ENCODE data around the gene MAMDC4.

The MAMDC4 gene

GRCh38 chr9:136852664-136853595, 784 bp downstream of the MAMDC4 start:
- Histone ChIP-seq H2AFZ (no peak overlapping the region), H3K27me3 (ENCODE audit: control insufficient read depth, insufficient read depth, low read length) (no peaks in the 10 kb centered on the region), H3K4me1 (peaks cover 4% of the 10 kb centered on the region), H3K79me2 (no peaks in the 10 kb centered on the region), H3K36me3 (ENCODE audit: control insufficient read depth, insufficient read depth, low read length) (no peaks in the 10 kb centered on the region), H3K4me2 (ENCODE audit: low read length) (no peak overlapping the region), H3K9ac (no peak overlapping the region), H3K9me3 (ENCODE audit: control insufficient read depth, low read length) (no peaks in the 10 kb centered on the region), H3K4me3 (ENCODE audit: low read depth, low read length) (no peak overlapping the region), H3K27ac (no peak overlapping the region)
- no peak for TF ChIP-seq CTCF (IDR thresholded peaks at IDR 0.05)

GRCh38 chr9:136853596-136854112, 1.5 kb downstream of the MAMDC4 start:
- no peaks in the 10 kb centered on the region for H3K79me2 ChIP-seq
- no peak overlapping the region for H3K4me2 ChIP-seq (ENCODE audit: low read length)
- H3K27ac ChIP-seq: no peak overlapping the region
- no peak for TF ChIP-seq CTCF (IDR thresholded peaks at IDR 0.05)
- H3K4me1 ChIP-seq: peaks cover 3% of the 10 kb centered on the region
- H2AFZ ChIP-seq: no peak overlapping the region
- no peak overlapping the region for H3K4me3 ChIP-seq (ENCODE audit: low read depth, low read length)
- H3K9ac ChIP-seq: no peak overlapping the region
- H3K36me3 ChIP-seq (ENCODE audit: control insufficient read depth, insufficient read depth, low read length): no peaks in the 10 kb centered on the region
- H3K9me3 ChIP-seq (ENCODE audit: control insufficient read depth, low read length): no peaks in the 10 kb centered on the region
- no peaks in the 10 kb centered on the region for H3K27me3 ChIP-seq (ENCODE audit: control insufficient read depth, insufficient read depth, low read length)

- no peak for TF ChIP-seq CTCF (IDR thresholded peaks at IDR 0.05)
- Histone ChIP-seq H3K4me3 (ENCODE audit: low read depth, low read length) (no peak overlapping the region), H3K4me2 (ENCODE audit: low read length) (no peak overlapping the region), H3K4me1 (peaks cover 3% of the 10 kb centered on the region), H2AFZ (no peak overlapping the region), H3K79me2 (no peaks in the 10 kb centered on the region), H3K27me3 (ENCODE audit: control insufficient read depth, insufficient read depth, low read length) (no peaks in the 10 kb centered on the region), H3K36me3 (ENCODE audit: control insufficient read depth, insufficient read depth, low read length) (no peaks in the 10 kb centered on the region), H3K27ac (no peak overlapping the region), H3K9me3 (ENCODE audit: control insufficient read depth, low read length) (no peaks in the 10 kb centered on the region), H3K9ac (no peak overlapping the region)
Observed at GRCh38 chr9:136854113-136854841, 2.1 kb downstream of the MAMDC4 start.

- no peaks in the 10 kb centered on the region for H3K79me2 ChIP-seq
- no peaks in the 10 kb centered on the region for H3K9me3 ChIP-seq (ENCODE audit: control insufficient read depth, low read length)
- no peak overlapping the region for H3K27ac ChIP-seq
- H2AFZ ChIP-seq: no peak overlapping the region
- H3K4me2 ChIP-seq (ENCODE audit: low read length): no peak overlapping the region
- H3K36me3 ChIP-seq (ENCODE audit: control insufficient read depth, insufficient read depth, low read length): no peaks in the 10 kb centered on the region
- H3K9ac ChIP-seq: no peak overlapping the region
- H3K4me1 ChIP-seq: peaks cover 3% of the 10 kb centered on the region
- no peak for TF ChIP-seq CTCF (IDR thresholded peaks at IDR 0.05)
- H3K27me3 ChIP-seq (ENCODE audit: control insufficient read depth, insufficient read depth, low read length): no peaks in the 10 kb centered on the region
- no peak overlapping the region for H3K4me3 ChIP-seq (ENCODE audit: low read depth, low read length)
Observed at GRCh38 chr9:136854842-136855460, 2.8 kb downstream of the MAMDC4 start.

Data from parathyroid adenoma (tissue), 2 donors.